Activated naive CD8-positive, alpha-beta T cell treated with anti-CD3 and anti-CD28 coated beads, Interleukin-2, amount 50 U/mL, for 24 hours (primary cell): ENCODE results near the gene ESRRG.
"Not testable (repeated sequence)": the region's sequence is repeated elsewhere in the genome, so short reads cannot be mapped to it uniquely, and the experiment has no call there.

Experiments
- ATAC-seq: fragments of 150-1000 bp; cut with Tn5 transposase; one replicate; pipeline ENCODE4 v1.10.0; 2021
- DNase-seq: peaks from one replicate; pipeline ENCODE4 v3.0.0; 2021
- H3K27ac Mint-ChIP-seq: one replicate; pipeline ENCODE4 v1.8.0; 2021; ENCODE audit warnings: mild to moderate bottlenecking, mixed read lengths
- H3K27me3 Mint-ChIP-seq: one replicate; pipeline ENCODE4 v1.8.0; 2021; ENCODE audit warnings: mixed read lengths
- H3K36me3 Mint-ChIP-seq: one replicate; pipeline ENCODE4 v1.8.0; 2021; ENCODE audit warnings: low read depth, mixed read lengths
- H3K4me1 Mint-ChIP-seq: one replicate; pipeline ENCODE4 v1.8.0; 2021; ENCODE audit warnings: mixed read lengths
- H3K4me3 Mint-ChIP-seq: one replicate; pipeline ENCODE4 v1.8.0; 2021; ENCODE audit warnings: mild to moderate bottlenecking, moderate library complexity, mixed read lengths
- H3K9me3 Mint-ChIP-seq: one replicate; pipeline ENCODE4 v1.8.0; 2021; ENCODE audit warnings: mixed read lengths

Gene ESRRG

GRCh38 chr1:216722821-216723220 lies 408 bp downstream of the ESRRG start:
- DNase-seq (no peak), ATAC-seq (no peak)
- H3K27ac Mint-ChIP-seq: no peak overlapping the region
- H3K27me3 Mint-ChIP-seq: peaks cover 16% of the 10 kb centered on the region
- H3K4me3 Mint-ChIP-seq: no peak overlapping the region
- H3K4me1 Mint-ChIP-seq: no peaks in the 10 kb centered on the region
- no peaks in the 10 kb centered on the region for H3K36me3 Mint-ChIP-seq
- no peaks in the 10 kb centered on the region for H3K9me3 Mint-ChIP-seq

- no peak overlapping the region for H3K4me3 Mint-ChIP-seq
- no peaks in the 10 kb centered on the region for H3K4me1 Mint-ChIP-seq
- H3K27ac Mint-ChIP-seq: no peak overlapping the region
- no peaks in the 10 kb centered on the region for H3K36me3 Mint-ChIP-seq
- DNase-seq (no peak), ATAC-seq (no peak)
- peaks cover 16% of the 10 kb centered on the region for H3K27me3 Mint-ChIP-seq
- H3K9me3 Mint-ChIP-seq: no peaks in the 10 kb centered on the region
These were observed 1.4 kb downstream of the ESRRG start for GRCh38 chr1:216721863-216722262.

DNA sequence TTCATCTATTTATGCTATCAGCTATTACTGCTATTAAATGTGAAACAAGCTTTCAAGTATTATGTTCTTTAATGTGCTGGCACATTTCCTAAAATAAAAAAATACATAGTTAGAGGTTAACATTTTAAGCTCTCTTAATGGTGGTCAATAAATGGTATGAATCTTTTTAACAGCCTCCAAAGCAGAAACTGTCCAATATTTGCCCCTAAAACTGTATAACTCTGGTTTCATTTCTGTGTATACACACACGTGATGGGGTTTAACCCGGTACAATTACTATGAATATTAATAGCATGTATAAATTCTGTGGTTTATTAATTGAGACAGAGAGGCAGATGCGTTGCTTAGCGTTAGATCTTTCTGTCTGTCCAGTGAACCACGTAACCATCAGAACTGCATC lies 2.2 kb downstream of the ESRRG start:
- DNase-seq (no peak), ATAC-seq (no peak)
- Mint-ChIP-seq H3K4me3 (no peak overlapping the region), H3K36me3 (no peaks in the 10 kb centered on the region), H3K9me3 (no peaks in the 10 kb centered on the region), H3K27me3 (peaks cover 16% of the 10 kb centered on the region), H3K4me1 (no peaks in the 10 kb centered on the region), H3K27ac (no peak overlapping the region)

DNA sequence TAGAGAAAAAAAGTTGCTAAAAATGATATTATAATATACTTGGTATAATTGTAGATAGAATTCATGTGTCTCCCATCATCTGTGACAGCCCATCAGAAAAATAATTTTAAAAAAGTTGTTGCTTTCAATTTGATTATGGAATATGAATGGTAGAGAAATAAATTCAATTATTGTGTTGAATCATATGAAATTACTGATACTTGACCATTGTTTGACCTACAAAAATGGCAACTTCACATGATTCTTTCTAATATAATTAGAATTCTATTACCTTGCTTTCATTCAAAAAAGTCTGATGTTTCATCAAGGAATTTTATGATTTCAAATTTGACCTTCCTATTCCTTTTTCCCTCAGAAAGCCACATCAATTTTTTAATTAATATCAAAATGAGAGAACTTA lies 11.5 kb downstream of the ESRRG start:
- no peak overlapping the region for H3K27ac Mint-ChIP-seq
- DNase-seq (no peak), ATAC-seq (no peak)
- no peaks in the 10 kb centered on the region for H3K36me3 Mint-ChIP-seq
- no peak overlapping the region for H3K4me3 Mint-ChIP-seq
- H3K27me3 Mint-ChIP-seq: no peaks in the 10 kb centered on the region
- H3K9me3 Mint-ChIP-seq: no peaks in the 10 kb centered on the region
- H3K4me1 Mint-ChIP-seq: no peaks in the 10 kb centered on the region

DNA sequence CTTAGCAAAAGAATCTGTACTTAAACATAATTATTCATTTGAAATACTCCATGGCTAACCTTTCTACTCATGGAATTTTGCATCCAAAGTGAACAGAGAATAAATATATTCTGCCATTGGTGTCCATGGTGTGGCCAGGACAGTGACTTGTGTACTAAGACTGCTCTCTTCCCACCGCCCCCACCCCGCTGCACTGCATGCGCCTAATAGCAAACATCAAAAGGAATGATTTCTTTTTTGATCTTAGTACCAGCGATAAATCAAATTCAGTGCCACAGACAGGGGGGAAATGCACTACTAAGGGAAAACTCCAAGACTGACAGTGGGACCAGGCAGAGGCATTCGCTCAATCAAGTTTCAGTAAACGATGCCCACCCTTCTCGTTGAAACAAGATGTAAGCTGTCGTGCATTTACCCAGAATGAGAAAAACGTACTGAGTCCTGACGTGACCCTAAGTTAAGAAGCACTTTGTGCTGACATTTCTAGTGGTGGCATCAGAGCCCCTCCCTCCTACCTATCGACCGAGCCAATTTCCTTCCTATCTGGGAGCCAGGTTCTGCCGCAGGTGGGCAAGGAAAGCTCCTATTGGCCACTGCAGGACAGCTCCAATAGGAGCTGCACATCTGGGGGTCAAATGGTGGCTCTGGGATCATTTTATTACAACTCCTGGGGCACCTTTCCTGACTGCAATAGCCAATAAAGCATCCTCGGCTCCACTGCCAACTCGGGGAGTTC lies 12.5 kb downstream of the ESRRG start:
- no peaks in the 10 kb centered on the region for H3K36me3 Mint-ChIP-seq
- H3K4me3 Mint-ChIP-seq: no peak overlapping the region
- no peak for DNase-seq
- ATAC-seq: no peak
- no peaks in the 10 kb centered on the region for H3K27me3 Mint-ChIP-seq
- H3K27ac Mint-ChIP-seq: no peak overlapping the region
- no peaks in the 10 kb centered on the region for H3K4me1 Mint-ChIP-seq
- H3K9me3 Mint-ChIP-seq: no peaks in the 10 kb centered on the region

GRCh38 chr1:216710055-216710454 lies 13.2 kb downstream of the ESRRG start:
- Mint-ChIP-seq H3K27me3 (no peaks in the 10 kb centered on the region), H3K27ac (no peak overlapping the region), H3K4me1 (no peaks in the 10 kb centered on the region), H3K9me3 (no peaks in the 10 kb centered on the region), H3K36me3 (no peaks in the 10 kb centered on the region), H3K4me3 (no peak overlapping the region)
- DNase-seq (no peak), ATAC-seq (no peak)

DNA sequence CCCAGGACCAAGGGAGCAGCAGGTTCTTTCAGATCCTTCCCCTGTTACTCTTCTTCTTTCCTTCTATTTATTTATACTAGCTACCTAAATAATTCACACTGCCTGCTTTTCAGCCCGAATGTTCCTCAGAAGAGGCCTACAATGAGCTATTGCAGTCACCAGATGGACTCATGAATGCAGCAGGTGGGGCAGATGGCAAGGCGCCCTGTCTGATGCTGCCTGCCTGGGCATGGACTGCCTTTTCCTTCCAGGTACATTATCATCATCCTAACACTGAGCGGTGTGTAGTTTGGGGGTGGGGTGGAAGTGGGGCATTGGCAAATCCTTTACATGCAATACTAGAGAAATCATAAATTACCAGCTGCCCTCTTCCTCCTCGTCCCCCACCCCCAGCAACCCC lies 17.6 kb downstream of the ESRRG start:
- no peak for DNase-seq
- H3K36me3 Mint-ChIP-seq: no peaks in the 10 kb centered on the region
- H3K4me1 Mint-ChIP-seq: no peaks in the 10 kb centered on the region
- ATAC-seq: no peak
- no peak overlapping the region for H3K27ac Mint-ChIP-seq
- no peaks in the 10 kb centered on the region for H3K27me3 Mint-ChIP-seq
- H3K4me3 Mint-ChIP-seq: no peak overlapping the region
- no peaks in the 10 kb centered on the region for H3K9me3 Mint-ChIP-seq

DNA sequence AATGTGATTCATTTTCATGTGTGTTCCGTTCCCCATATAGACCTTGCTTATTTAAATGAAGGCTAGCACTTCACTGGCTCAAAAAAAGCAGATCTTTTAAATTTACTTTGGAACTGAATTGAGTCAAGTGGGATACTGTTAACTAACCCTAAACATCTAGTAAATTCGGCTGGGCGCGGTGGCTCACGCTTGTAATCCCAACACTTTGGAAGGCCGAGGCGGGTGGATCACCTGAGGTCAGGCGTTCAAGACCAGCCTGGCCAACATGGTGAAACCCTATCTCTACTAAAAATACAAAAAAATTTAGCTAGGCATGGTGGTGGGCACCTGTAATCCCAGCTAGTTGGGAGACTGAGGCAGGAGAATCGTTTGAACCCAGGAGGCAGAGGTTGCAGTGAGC lies 19.2 kb downstream of the ESRRG start:
- H3K9me3 Mint-ChIP-seq, H3K4me1 Mint-ChIP-seq, H3K36me3 Mint-ChIP-seq, H3K27ac Mint-ChIP-seq, DNase-seq, ATAC-seq, H3K27me3 Mint-ChIP-seq, H3K4me3 Mint-ChIP-seq: not testable (repeated sequence)

GRCh38 chr1:216702170-216702569 lies 21.1 kb downstream of the ESRRG start:
- Mint-ChIP-seq H3K27me3 (no peaks in the 10 kb centered on the region), H3K27ac (no peak overlapping the region), H3K4me1 (no peaks in the 10 kb centered on the region), H3K36me3 (no peaks in the 10 kb centered on the region), H3K4me3 (no peak overlapping the region), H3K9me3 (peaks cover 4% of the 10 kb centered on the region)
- ATAC-seq (no peak), DNase-seq (no peak)

DNA sequence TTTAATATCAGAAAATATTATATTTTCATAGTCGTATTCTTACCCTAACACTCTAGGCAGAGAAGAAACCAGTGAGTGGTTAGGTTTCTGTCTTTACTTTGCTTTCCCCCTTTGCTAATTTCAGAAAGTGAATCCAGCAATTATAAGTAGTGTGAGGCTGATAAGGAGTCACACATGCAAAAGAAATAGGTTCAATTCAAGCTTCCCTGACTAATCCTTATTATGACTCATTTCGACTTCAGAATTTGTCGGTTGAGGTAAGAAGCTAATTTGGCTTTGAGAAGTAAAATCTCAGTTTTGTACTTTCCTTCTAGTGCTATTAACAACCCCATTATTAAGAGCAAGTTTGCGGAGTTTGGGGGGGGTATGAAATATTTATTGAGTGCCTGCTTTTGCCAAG lies 22.4 kb downstream of the ESRRG start:
- H3K27ac Mint-ChIP-seq: no peak overlapping the region
- ATAC-seq (no peak), DNase-seq (no peak)

DNA sequence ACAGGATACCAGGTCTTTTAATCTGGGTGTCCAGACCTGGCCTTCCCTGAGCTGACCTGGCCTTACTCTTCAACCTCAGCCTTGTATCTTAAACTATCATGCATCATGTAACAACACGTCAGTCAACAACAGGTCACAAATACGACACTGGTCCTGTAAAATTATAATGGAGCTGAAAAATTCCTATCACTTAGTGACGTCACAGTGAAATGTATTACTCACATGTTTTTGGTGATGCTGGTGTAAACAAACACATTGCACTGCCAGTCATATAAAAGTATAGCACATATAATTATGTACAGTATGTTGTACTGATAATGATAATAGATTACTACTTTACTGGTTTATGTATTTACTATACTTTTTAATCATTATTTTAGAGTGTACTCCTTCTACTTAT lies 31.5 kb downstream of the ESRRG start:
- H3K27me3 Mint-ChIP-seq: no peaks in the 10 kb centered on the region
- H3K27ac Mint-ChIP-seq: no peak overlapping the region
- H3K4me3 Mint-ChIP-seq: no peak overlapping the region
- H3K36me3 Mint-ChIP-seq: no peaks in the 10 kb centered on the region
- DNase-seq (no peak), ATAC-seq (no peak)
- H3K9me3 Mint-ChIP-seq: peaks cover 4% of the 10 kb centered on the region
- no peaks in the 10 kb centered on the region for H3K4me1 Mint-ChIP-seq

More for the DNA sequence above, 22.4 kb downstream of the ESRRG start:
- no peaks in the 10 kb centered on the region for H3K27me3 Mint-ChIP-seq
- H3K4me3 Mint-ChIP-seq: no peak overlapping the region
- H3K36me3 Mint-ChIP-seq: no peaks in the 10 kb centered on the region
- H3K9me3 Mint-ChIP-seq: peaks cover 4% of the 10 kb centered on the region
- H3K4me1 Mint-ChIP-seq: no peaks in the 10 kb centered on the region

DNA sequence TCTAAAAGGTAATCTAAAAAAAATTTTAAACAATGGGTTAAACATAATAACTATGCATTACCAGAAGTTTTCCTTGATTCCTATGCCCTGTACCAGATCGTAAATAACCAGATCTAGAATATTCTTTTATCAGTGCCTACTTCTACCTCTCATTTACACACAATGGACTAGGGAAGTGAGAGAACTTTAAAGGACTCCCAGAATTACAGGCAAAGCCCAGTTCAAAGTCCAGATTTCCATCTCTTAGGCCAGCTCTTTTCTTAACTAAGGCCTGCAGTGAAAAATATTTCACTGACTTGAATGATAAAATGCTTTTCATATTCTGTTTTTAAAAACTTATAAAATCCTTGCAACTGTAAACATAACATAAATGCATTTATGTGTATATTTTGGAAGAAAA lies 32.6 kb downstream of the ESRRG start:
- H3K27me3 Mint-ChIP-seq: no peaks in the 10 kb centered on the region
- DNase-seq (no peak), ATAC-seq (no peak)
- peaks cover 4% of the 10 kb centered on the region for H3K9me3 Mint-ChIP-seq
- H3K4me3 Mint-ChIP-seq: no peak overlapping the region
- H3K36me3 Mint-ChIP-seq: no peaks in the 10 kb centered on the region
- H3K27ac Mint-ChIP-seq: no peak overlapping the region
- H3K4me1 Mint-ChIP-seq: no peaks in the 10 kb centered on the region

DNA sequence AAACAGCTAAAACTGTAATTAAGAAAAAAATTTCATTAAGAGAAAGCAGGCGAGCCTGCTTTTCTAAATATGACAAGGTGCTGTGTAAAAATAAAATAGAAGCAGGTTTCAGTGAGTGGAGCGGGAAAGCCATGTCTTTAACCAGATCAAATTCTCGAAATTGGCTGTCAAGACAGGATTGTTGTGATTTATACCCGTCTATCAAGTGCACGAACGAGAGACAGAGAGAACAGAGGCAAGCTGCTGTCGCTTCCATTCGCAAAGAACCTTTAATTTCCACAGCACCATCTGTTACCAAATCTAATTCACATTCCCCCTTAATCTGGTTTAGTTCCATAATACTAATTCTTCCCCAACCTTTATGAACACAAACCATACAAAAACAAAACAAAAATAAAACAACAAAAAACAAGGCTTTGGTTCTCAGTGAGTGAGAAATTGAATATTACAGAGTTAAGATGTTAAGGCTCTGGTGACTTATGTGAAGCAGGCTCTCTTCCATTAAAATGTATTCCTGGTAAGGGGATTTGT lies 35.0 kb downstream of the ESRRG start:
- no peaks in the 10 kb centered on the region for H3K4me1 Mint-ChIP-seq
- no peak for ATAC-seq
- no peak overlapping the region for H3K4me3 Mint-ChIP-seq
- H3K27ac Mint-ChIP-seq: no peak overlapping the region
- H3K27me3 Mint-ChIP-seq: no peaks in the 10 kb centered on the region
- H3K36me3 Mint-ChIP-seq: no peaks in the 10 kb centered on the region
- H3K9me3 Mint-ChIP-seq: peaks cover 4% of the 10 kb centered on the region
- DNase-seq: no peak

GRCh38 chr1:216686860-216687766 lies 36.1 kb downstream of the ESRRG start:
- Mint-ChIP-seq H3K4me1 (no peaks in the 10 kb centered on the region), H3K4me3 (no peak overlapping the region), H3K27me3 (no peaks in the 10 kb centered on the region), H3K36me3 (no peaks in the 10 kb centered on the region), H3K27ac (no peak overlapping the region), H3K9me3 (peaks cover 4% of the 10 kb centered on the region)
- ATAC-seq: no peak
- no peak for DNase-seq

DNA sequence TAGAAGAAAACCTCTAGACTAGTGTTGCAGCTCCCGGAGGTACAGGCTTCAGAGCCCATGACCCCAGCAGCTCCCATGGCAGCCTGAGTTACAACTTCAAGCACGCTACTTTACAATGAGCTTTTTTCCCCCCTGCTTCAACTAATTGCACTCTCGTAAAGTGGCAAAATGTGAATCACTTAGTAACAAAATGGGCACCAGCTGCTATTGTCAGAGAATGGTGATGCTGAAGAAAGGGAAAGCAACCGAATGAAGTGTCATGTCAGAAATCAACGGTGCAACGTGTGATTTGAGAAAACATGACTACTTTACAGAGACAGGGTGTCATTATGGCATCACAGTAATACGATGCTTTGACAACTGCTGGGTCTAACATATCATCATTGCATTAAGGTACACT lies 40.5 kb downstream of the ESRRG start:
- Mint-ChIP-seq H3K9me3 (peaks cover 7% of the 10 kb centered on the region), H3K27me3 (no peaks in the 10 kb centered on the region), H3K27ac (no peak overlapping the region), H3K4me1 (no peaks in the 10 kb centered on the region), H3K4me3 (no peak overlapping the region), H3K36me3 (no peaks in the 10 kb centered on the region)
- DNase-seq: no peak
- ATAC-seq: no peak
